A673 (cell line): ENCODE measurements around the gene TOP2B. TPM values are rescaled to one million over a fixed set of nuclear protein-coding genes. Genes with fewer than 3 reads are reported as not detected.

Experiments
- BruUV-seq: library from RNA; stranded (reverse); fragments of 400-500 nt; replicated peaks from 2 replicates; lab custom pipeline; 2021; lab: Mats Ljungman, UMichigan
- CTCF ChIA-PET: fragments of 300-600 bp; sonication (Branson Sonifier 250); formaldehyde crosslinking; loops from one replicate; lab custom pipeline; 2022; ENCODE audit warnings: antibody characterized with exemption; lab: Charles Lee
- POLR2A ChIA-PET: fragments of 300-600 bp; sonication (Branson Sonifier 250); formaldehyde crosslinking; loops from one replicate; lab custom pipeline; 2022; ENCODE audit warnings: antibody characterized with exemption; ENCODE audit not compliant: low non-redundant PET; lab: Charles Lee
- DNase-seq: peaks from one replicate; pipeline ENCODE4 v3.0.0-alpha.2; 2015; ENCODE audit warnings: low spot score
- H3K27ac ChIP-seq: fragments of 200-600 bp; sonication (generic); 2 replicates; pipeline ENCODE4 v1.5.1; 2016; ENCODE audit warnings: mixed run types, low read depth, mild to moderate bottlenecking, mixed read lengths, antibody characterized with exemption, low read length; ENCODE audit not compliant: poor library complexity, severe bottlenecking
- H3K27me3 ChIP-seq: fragments of 200-600 bp; sonication (generic); replicated peaks from 2 replicates; pipeline ENCODE4 v1.6.1; 2017; ENCODE audit warnings: mixed run types, low read depth, mild to moderate bottlenecking, mixed read lengths, antibody characterized with exemption, low read length; ENCODE audit not compliant: insufficient read depth, poor library complexity
- H3K36me3 ChIP-seq: fragments of 200-600 bp; sonication (generic); 2 replicates; pipeline ENCODE4 v1.6.1; 2016; ENCODE audit warnings: mixed run types, mild to moderate bottlenecking, mixed read lengths, antibody characterized with exemption, low read length; ENCODE audit not compliant: insufficient read depth, poor library complexity, severe bottlenecking
- H3K4me1 ChIP-seq: fragments of 200-600 bp; sonication (generic); 2 replicates; pipeline ENCODE4 v1.6.1; 2017; ENCODE audit warnings: mixed run types, mild to moderate bottlenecking, mixed read lengths, antibody characterized with exemption, low read length; ENCODE audit not compliant: insufficient read depth, poor library complexity, severe bottlenecking
- H3K4me3 ChIP-seq: fragments of 200-600 bp; sonication (generic); 2 replicates; pipeline ENCODE4 v1.5.1; 2016; ENCODE audit warnings: low read depth, mixed run types, mild to moderate bottlenecking, mixed read lengths, low read length; ENCODE audit not compliant: poor library complexity, severe bottlenecking
- H3K9me3 ChIP-seq: fragments of 200-600 bp; sonication (generic); 2 replicates; pipeline ENCODE4 v1.6.1; 2016; ENCODE audit warnings: mixed run types, low read depth, mild to moderate bottlenecking, mixed read lengths, antibody characterized with exemption, low read length; ENCODE audit not compliant: poor library complexity, severe bottlenecking
- CTCF ChIP-seq: fragments of 300-800, 200-600 bp; sonication (generic); conservative IDR thresholded peaks from 2 replicates; pipeline ENCODE4 v1.5.1; 2017; ENCODE audit warnings: low read depth, mild to moderate bottlenecking, antibody characterized with exemption, low read length, moderate library complexity, mixed read lengths
- EZH2 ChIP-seq: fragments of 200-600 bp; sonication (generic); IDR thresholded peaks from 2 replicates; pipeline ENCODE4 v1.6.1; 2017; ENCODE audit warnings: borderline replicate concordance, low read depth, mild to moderate bottlenecking, mixed read lengths, antibody characterized with exemption, low read length; ENCODE audit not compliant: poor library complexity, severe bottlenecking
- intact Hi-C: fragments of 100-400 bp; cut with micrococcal nuclease; formaldehyde crosslinking; loops from one replicate; pipeline ENCODE4 v1.10.0; 2022; ENCODE audit not compliant: unreplicated experiment
- total RNA-seq: library from RNA; stranded (reverse); gene quantifications from 2 replicates; pipeline ENCODE4 v1.2.3, GENCODE V29; 2021

TOP2B gene
- total RNA-seq, 1 experiment from 2014 or later = 154 TPM

- TF ChIP-seq EZH2 = no peak
- no peak for TF ChIP-seq CTCF
- DNase-seq = no peak
- no peaks in the 10 kb centered on the region for H3K27me3 ChIP-seq
- H3K4me1 ChIP-seq = no peaks in the 10 kb centered on the region
- no peak overlapping the region for H3K4me3 ChIP-seq
- intact Hi-C loops = no loop called here
- H3K9me3 ChIP-seq = no peaks in the 10 kb centered on the region
- ChIA-PET CTCF (no interaction called here), POLR2A (no interaction called here)
- BruUV-seq = no TSS peak
- no peaks in the 10 kb centered on the region for H3K36me3 ChIP-seq
- no peak overlapping the region for H3K27ac ChIP-seq
Measured at GRCh38 chr3:25690768-25691533, 26.2 kb upstream of the TOP2B start.

GRCh38 chr3:25689226-25689625 is 24.5 kb upstream of the TOP2B start:
- no peak overlapping the region for H3K4me3 ChIP-seq
- H3K36me3 ChIP-seq = no peaks in the 10 kb centered on the region
- no peaks in the 10 kb centered on the region for H3K4me1 ChIP-seq
- ChIA-PET POLR2A (interaction anchor here (0.6 kb wide), 1 partner anchor 398 kb away, joined by 3 read pairs; no protein-coding TSS in a partner anchor), CTCF (no interaction called here)
- no peaks in the 10 kb centered on the region for H3K27me3 ChIP-seq
- no peak for TF ChIP-seq EZH2
- no peak for TF ChIP-seq CTCF
- no peaks in the 10 kb centered on the region for H3K9me3 ChIP-seq
- H3K27ac ChIP-seq = no peak overlapping the region
- intact Hi-C loops = no loop called here
- BruUV-seq = no TSS peak
- DNase-seq = no peak

GRCh38 chr3:25687742-25688141 is 23.0 kb upstream of the TOP2B start:
- Histone ChIP-seq H3K4me1 (no peaks in the 10 kb centered on the region), H3K4me3 (no peak overlapping the region), H3K27me3 (no peaks in the 10 kb centered on the region), H3K27ac (no peak overlapping the region), H3K9me3 (no peaks in the 10 kb centered on the region), H3K36me3 (no peaks in the 10 kb centered on the region)
- intact Hi-C loops = no loop called here
- BruUV-seq = no TSS peak
- CTCF ChIA-PET = no interaction called here
- DNase-seq = no peak
- no peak for TF ChIP-seq EZH2
- TF ChIP-seq CTCF = no peak
- POLR2A ChIA-PET = no interaction called here
